ENCODE measurements around the gene NEURL1B.

- TF ChIP-seq CTCF (IDR thresholded peaks at IDR 0.05) (no peak), POLR2A (IDR thresholded peaks at IDR 0.05) (no peak)
Observed at GRCh38 chr5:172626031-172626581, 15.0 kb upstream of the NEURL1B start.
